NT2/D1 (cell line): Measurements from ENCODE around the gene ZNF223.

Source experiments
- DNase-seq: peaks from one replicate; pipeline ENCODE4 v3.0.0-alpha.2; 2011; ENCODE audit warnings: low read depth, low spot score
- H3K27me3 ChIP-seq: 2 replicates; pipeline ENCODE4 v1.6.0; 2011; ENCODE audit warnings: mild to moderate bottlenecking; ENCODE audit not compliant: insufficient read length, insufficient read depth
- H3K36me3 ChIP-seq: 2 replicates; pipeline ENCODE4 v1.6.1; 2011; ENCODE audit warnings: mild to moderate bottlenecking, low read length, mixed read lengths; ENCODE audit not compliant: insufficient read depth, insufficient read length
- H3K4me1 ChIP-seq: 2 replicates; pipeline ENCODE4 v1.5.1; 2011; ENCODE audit not compliant: insufficient read depth, insufficient read length
- H3K4me3 ChIP-seq: 2 replicates; pipeline ENCODE4 v1.5.1; 2011; ENCODE audit warnings: low read depth; ENCODE audit not compliant: insufficient read length
- H3K9ac ChIP-seq: 2 replicates; pipeline ENCODE4 v1.6.0; 2011; ENCODE audit warnings: low read depth; ENCODE audit not compliant: insufficient read length
- H3K9me3 ChIP-seq: 2 replicates; pipeline ENCODE4 v1.5.1; 2011; ENCODE audit warnings: mild to moderate bottlenecking, low read length; ENCODE audit not compliant: insufficient read depth
- SUZ12 ChIP-seq: IDR thresholded peaks from 2 replicates; pipeline ENCODE4 v1.6.1; 2011; ENCODE audit not compliant: insufficient read length, insufficient read depth; ENCODE audit errors: extremely low read depth
- YY1 ChIP-seq: IDR thresholded peaks from 2 replicates; pipeline ENCODE4 v1.6.1; 2011; ENCODE audit not compliant: insufficient read length, insufficient read depth
- ZNF274 ChIP-seq: IDR thresholded peaks from 2 replicates; pipeline ENCODE4 v1.6.1; 2011; ENCODE audit warnings: mild to moderate bottlenecking, low read depth, low read length

The ZNF223 gene

DNA sequence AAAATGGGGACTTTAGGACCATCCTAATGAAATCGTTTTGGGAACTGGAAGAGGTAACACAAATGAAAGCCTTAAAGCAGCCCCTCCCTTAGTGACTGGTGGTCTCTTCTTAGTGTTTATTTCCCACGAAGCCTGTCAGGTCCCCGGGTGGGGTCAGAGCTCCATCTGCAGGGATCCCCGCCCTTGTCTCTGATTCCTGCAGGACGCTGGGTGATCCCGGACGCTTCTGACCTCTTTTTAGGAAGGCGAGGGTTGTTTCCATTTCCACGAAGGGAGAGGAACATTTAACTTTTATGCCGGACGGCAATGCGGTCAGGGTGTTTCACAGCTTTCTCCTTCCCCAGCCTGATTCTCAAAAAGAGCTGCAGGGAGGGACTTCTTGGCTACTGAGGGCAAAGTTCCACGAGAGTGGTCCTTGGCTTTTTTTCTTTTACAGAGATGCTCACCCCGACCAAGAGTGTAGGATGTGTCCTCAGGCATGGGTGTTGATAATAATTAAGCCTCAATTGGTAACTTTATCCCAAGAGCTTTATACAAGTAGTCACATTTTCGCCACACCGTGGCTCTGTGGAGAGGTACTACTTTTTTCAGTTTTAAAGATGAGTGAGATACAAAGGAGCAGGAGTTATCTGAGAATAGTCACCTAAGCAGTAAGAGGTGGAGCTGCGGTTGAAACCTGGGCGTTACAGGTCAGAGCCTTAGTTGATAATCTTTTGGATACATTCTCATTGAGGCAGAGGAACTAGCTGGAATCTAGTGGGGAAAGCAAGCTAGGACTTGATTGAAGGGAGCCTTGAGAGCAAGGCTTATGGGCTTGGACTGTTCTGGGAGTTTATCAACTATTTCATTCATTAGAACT is 20.9 kb downstream of the ZNF223 start:
- no peaks in the 10 kb centered on the region for H3K4me1 ChIP-seq
- peak overlapping the region; percentile 67 for H3K4me3 ChIP-seq
- DNase-seq: no peak
- TF ChIP-seq YY1: no peak
- no peak for TF ChIP-seq SUZ12
- TF ChIP-seq ZNF274: no peak
- H3K9me3 ChIP-seq: 0 out of 2 replicates have a peak, but pooled peaks cover 3% of the 10 kb centered on the region
- peak overlapping the region; percentile 33 for H3K9ac ChIP-seq
- H3K36me3 ChIP-seq: peaks cover 5% of the 10 kb centered on the region
- H3K27me3 ChIP-seq: peaks cover 10% of the 10 kb centered on the region

DNA sequence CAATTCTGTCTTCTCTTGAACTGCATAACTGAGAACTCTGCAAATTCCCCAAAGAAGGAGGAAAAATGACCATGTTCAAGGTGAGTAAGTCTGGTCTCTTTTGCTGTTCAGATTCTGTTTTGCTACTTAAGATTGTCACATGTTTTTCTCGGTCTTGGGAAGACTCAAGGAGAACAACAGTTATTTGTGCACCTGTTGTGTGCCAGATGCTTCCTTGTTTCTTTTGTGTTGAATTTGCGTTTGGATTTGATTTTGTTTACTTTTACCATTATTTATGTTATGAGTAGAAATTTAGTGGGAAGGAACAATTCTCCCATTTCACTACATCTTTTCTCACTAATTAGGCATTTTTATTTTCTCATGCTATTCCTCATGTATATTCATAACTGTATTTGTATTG is 24.5 kb downstream of the ZNF223 start:
- DNase-seq: no peak
- Histone ChIP-seq H3K4me1 (no peaks in the 10 kb centered on the region), H3K9ac (no peak overlapping the region), H3K4me3 (no peak overlapping the region), H3K36me3 (peaks cover 8% of the 10 kb centered on the region), H3K9me3 (no peaks in the 10 kb centered on the region), H3K27me3 (peaks cover 10% of the 10 kb centered on the region)
- TF ChIP-seq ZNF274 (no peak), SUZ12 (no peak), YY1 (no peak)

DNA sequence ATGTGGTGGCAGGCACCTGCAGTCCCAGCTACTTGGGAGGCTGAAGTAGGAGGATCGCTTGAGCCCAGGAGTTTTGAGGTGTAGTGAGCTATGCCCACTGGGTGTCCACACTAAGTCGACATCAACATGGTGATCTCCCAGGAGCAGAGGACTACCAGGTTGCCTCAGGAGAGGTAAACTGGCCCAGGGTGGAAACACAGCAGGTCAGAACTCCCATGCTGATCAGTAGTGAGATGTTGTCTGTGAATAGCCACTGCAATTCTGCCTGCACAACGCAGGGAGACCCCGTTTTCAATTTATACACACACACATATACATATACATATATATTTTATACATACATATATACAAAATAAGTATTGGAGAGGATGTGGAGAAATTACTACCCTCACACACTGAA is 40.3 kb downstream of the ZNF223 start:
- no peaks in the 10 kb centered on the region for H3K27me3 ChIP-seq

DNA sequence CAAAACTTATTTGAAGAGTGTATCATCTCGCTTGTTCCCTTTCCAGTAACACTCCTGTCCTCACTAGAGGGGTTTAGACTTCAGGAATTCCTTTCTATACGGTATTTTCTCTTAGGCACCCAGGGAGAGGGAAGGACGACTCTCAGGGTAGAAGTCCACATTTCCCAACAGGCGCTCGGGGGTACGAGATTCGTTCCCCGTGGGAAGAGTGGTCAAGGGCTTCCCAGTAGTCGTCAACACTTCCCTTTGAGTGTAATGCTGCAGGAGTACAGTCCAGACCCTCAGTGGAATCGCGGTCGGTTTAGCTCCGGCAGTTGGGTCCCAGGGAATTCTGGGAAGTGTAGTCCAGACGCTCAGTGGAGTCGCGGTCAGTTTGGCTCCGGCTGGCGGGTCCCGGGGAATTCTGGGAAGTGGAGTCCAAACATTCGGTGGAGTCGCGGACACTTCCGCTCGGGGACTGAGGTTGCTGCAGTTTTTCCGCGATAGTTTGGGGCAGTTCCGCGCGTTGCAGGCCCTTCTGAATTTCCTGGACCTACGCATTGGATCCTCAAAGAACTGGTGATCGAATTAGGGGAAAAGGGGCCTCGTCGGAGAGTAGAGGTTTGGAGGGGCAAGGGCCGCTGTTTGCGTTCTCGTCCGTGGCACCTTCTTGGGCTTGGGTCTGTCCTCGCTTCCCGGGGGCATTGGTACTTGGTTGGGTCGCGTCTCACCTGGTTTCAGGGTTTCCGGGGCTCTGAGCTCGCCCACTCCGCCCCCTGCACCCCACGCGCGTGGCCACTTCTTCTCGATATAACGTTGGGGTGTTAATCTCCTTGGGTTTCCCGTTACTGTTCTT is 42.3 kb downstream of the ZNF223 start, which contains the start of gene ZNF224:
Gene ZNF224, plus strand, starts transcription at position 431 of the 835 bp plus-strand sequence. CDS start 3,513 bp downstream, outside the sequence.
- Histone ChIP-seq H3K4me1 (no peaks in the 10 kb centered on the region), H3K9me3 (no peaks in the 10 kb centered on the region), H3K36me3 (peaks cover 8% of the 10 kb centered on the region), H3K27me3 (no peaks in the 10 kb centered on the region), H3K9ac (peak within 1 kb of the TSS; percentile 89), H3K4me3 (peak within 1 kb of the TSS; percentile 86)
- TF ChIP-seq YY1 (no peak), ZNF274 (no peak), SUZ12 (no peak)
- peak; percentile 66 for DNase-seq

More for the DNA sequence above, 40.3 kb downstream of the ZNF223 start:
- H3K4me1 ChIP-seq: no peaks in the 10 kb centered on the region
- no peak for TF ChIP-seq ZNF274
- no peak for TF ChIP-seq YY1
- no peak overlapping the region for H3K4me3 ChIP-seq
- H3K9ac ChIP-seq: no peak overlapping the region
- H3K9me3 ChIP-seq: no peaks in the 10 kb centered on the region
- no peak for DNase-seq
- H3K36me3 ChIP-seq: no peaks in the 10 kb centered on the region

DNA sequence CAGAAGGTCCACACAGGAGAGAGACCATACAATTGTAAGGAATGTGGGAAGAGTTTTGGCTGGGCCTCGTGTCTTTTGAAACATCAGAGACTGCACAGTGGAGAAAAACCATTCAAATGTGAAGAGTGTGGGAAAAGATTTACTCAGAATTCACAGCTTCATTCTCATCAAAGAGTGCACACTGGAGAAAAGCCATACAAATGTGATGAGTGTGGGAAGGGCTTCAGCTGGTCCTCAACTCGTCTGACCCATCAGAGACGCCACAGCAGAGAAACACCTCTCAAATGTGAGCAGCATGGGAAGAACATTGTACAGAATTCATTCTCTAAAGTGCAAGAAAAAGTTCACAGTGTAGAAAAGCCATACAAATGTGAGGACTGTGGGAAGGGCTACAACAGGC is 55.9 kb downstream of the ZNF223 start:
- TF ChIP-seq SUZ12 (no peak), ZNF274 (no peak), YY1 (no peak)

DNA sequence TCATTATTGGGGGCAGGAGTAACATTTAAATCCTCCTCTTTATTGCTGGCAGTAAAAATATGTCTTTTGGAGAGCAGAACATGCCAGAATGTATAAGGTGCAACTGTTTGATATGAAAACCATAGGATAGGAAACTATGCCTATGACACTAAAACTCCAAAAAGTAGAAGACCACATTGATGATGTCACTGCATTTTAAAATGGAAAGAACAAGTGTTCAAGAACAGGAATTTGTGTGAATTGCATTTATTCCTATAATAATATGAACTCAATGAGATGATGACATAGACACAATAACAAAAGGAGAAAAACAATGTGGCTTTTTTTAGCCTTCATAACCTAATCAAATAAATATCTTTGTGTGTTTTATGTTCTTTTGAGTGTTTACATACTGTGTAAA is 57.6 kb downstream of the ZNF223 start:
- no peak for DNase-seq
- H3K9ac ChIP-seq: no peak overlapping the region
- TF ChIP-seq ZNF274: no peak
- H3K4me3 ChIP-seq: no peak overlapping the region
- peaks cover 37% of the 10 kb centered on the region for H3K36me3 ChIP-seq
- peaks cover 45% of the 10 kb centered on the region for H3K9me3 ChIP-seq
- H3K4me1 ChIP-seq: no peaks in the 10 kb centered on the region
- H3K27me3 ChIP-seq: no peaks in the 10 kb centered on the region

More for the DNA sequence above, 55.9 kb downstream of the ZNF223 start:
- no peaks in the 10 kb centered on the region for H3K4me1 ChIP-seq
- no peaks in the 10 kb centered on the region for H3K27me3 ChIP-seq
- H3K36me3 ChIP-seq: peaks cover 43% of the 10 kb centered on the region
- H3K9me3 ChIP-seq: peaks cover 45% of the 10 kb centered on the region
- DNase-seq: no peak
- H3K9ac ChIP-seq: no peak overlapping the region
- H3K4me3 ChIP-seq: no peak overlapping the region

DNA sequence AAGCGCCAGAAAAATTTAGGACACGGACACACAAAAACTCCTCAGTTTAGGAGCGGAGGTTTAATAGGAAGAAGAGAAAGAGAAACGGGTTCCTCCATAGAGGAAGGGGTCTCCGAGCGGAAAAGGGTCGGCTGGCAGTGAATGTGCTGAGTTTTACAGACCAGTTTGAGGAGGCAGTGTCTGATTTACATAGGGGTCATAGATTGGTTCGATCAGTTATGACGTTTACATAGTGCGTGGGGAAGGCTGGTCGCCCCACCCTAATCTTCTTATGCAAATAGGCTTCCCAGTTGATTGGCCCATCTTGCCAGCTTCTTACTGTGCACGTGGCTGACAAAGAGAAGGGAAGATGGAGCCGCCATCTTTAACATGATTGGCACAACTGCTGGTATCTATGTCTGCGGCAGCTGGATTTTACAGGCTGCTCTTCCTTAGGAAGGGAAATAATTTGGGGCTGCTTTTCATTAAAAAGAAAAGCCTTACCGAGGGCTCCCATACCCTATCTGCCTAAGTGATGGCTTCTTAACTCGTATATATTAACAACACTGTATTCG is 60.2 kb downstream of the ZNF223 start:
- Histone ChIP-seq H3K4me1 (no peaks in the 10 kb centered on the region), H3K27me3 (no peaks in the 10 kb centered on the region), H3K4me3 (peak overlapping the region; percentile 86), H3K9ac (peak overlapping the region; percentile 79), H3K36me3 (peaks cover 36% of the 10 kb centered on the region), H3K9me3 (peaks cover 34% of the 10 kb centered on the region)
- TF ChIP-seq YY1 (peak; percentile 63), SUZ12 (no peak), ZNF274 (no peak)
- DNase-seq: peak; percentile 79
